ENCODE results near the gene CCNI2.
"Not testable (repeated sequence)": the region's sequence is repeated elsewhere in the genome, so short reads cannot be mapped to it uniquely, and the experiment has no call there.

The CCNI2 gene

GRCh38 chr5:132785864-132786263 is 38.6 kb downstream of the CCNI2 start:
- DNase-seq: no peak

GRCh38 chr5:132787076-132787475 is 39.9 kb downstream of the CCNI2 start:
- no peak for DNase-seq

DNA sequence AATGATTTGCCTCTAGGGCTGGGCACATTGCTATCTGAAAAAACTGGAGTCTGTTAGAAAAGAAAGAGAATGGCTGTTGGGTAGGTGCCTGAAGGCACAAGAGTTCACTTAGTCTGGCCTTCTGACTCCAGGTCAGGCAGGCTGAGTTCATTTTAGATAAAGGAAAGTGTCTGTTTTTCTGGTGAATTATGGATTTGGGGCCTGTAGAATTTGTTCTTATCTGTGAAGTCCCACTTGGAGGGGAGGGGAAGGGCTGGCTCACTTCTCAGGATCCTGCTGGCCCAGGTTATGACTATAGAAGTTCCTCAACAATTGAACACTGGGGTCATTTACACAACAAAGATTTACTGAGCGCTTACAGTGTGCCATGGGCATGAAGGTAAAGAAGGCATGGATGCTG is 41.3 kb downstream of the CCNI2 start:
- no peak for DNase-seq

GRCh38 chr5:132788990-132789886 is 42.0 kb downstream of the CCNI2 start:
- no peak for DNase-seq

GRCh38 chr5:132790201-132790865 is 43.1 kb downstream of the CCNI2 start:
- DNase-seq: no peak

GRCh38 chr5:132791026-132791425 is 43.8 kb downstream of the CCNI2 start:
- no peak for DNase-seq

- no peak for DNase-seq
Observed at GRCh38 chr5:132797651-132798050, 50.4 kb downstream of the CCNI2 start.

- DNase-seq: no peak
Observed at GRCh38 chr5:132799392-132799791, 52.2 kb downstream of the CCNI2 start.

DNA sequence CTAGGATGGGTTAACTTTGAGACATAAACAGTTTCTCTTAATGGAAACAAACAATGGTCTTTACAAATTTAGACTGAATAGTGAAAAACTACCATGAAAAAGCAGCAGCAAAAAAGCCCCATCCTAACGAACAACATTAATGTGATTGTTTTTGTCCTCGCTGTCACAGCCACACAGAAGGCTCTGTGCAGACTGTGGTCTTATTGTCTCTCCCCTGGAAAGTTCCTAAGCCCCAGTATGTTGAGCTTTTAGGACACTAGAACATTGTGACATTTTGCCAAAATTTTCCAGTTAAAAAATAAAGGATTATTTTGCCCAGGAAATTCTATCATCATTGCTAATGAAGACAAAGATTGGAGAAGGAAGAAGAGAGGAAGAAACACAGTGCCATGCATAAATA is 53.3 kb downstream of the CCNI2 start:
- no peak for DNase-seq

DNA sequence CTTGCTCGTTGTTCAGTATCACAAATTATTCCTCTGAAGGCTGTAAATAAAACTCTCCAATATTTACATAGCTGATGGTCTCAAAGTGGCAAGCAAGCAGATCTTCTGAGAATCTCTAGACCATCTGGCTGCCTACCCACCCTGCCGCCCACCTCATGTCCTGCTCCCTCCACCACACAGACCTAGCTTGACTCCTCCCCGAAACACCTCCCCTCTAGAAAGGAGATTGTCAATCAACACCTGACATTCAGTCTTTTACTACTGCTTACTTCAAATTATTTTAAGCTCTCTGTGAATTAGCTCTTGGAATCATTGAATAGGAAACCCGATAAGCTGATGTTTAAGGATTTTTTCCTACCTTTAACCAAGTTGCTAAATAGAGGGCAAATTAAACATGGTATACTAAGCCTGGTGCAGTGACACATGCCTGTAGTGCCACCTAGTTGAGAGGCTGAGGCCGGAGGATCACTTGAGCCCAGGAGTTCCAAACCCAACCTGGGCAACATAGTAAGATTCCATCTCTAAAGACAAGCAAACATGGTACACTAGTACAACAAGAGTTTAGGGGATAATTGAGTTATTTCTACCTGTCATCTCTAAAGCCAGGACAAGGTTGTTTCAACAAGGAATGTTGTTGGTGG is 54.9 kb downstream of the CCNI2 start:
- DNase-seq: no peak

GRCh38 chr5:132802685-132803066 is 55.5 kb downstream of the CCNI2 start:
- not testable (repeated sequence) for DNase-seq
